ENCODE results near the gene NUP153. TPM values are rescaled to one million over a fixed set of nuclear protein-coding genes. Genes with fewer than 3 reads are reported as not detected.
A peak's percentile ranks its signal among the peaks of the same experiment; 100 is the strongest.
"Not testable (repeated sequence)": the region's sequence is repeated elsewhere in the genome, so short reads cannot be mapped to it uniquely, and the experiment has no call there.

NUP153 gene
- 10 to 100 TPM; 30.0 to 33.5 (median 33.0) TPM for total RNA-seq

GRCh38 chr6:17706580-17707370, at the start of gene NUP153:
Gene NUP153 (minus strand): TSS chr6:17706925. CDS start chr6:17706387, 538 bp downstream.
- 0 to 1% methylated on average over 33 to 44 of the region's 69 CpGs for WGBS, 2 donors

DNA sequence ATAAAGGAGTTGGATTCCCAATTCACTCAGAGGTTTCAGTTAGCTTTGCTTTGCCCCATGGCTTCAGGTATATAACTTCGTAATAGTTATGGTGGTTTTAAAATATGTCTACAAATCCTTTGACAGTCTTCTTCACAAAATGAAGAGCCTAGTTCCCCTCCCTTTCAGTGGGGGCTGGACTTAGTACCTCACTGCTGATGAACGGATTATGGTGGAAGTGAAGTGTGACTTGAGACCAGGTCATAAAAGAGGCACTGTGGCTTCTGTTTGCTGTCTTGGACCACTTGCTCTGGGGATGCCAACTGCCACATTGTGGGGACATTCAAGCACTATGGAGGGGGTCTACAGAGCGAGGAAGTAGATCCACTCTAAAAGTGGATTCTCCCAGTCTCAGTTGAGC, 47.5 kb upstream of the NUP153 start:
- peaks cover 0 to 6% (median 0%) of the 10 kb centered on the region in 3 donors for H3K36me3 ChIP-seq
- DNase-seq (ENCODE audit: low spot score in 2 of 2), result no peak
- 76 to 83% methylated on average over 3 of the region's 3 CpGs for WGBS, 2 donors
- H3K4me3 ChIP-seq, result no peak overlapping the region
- no peak overlapping the region for H3K27ac ChIP-seq
- TF ChIP-seq EP300 (IDR thresholded peaks at IDR 0.05), result no peak
- no peak for TF ChIP-seq POLR2A (IDR thresholded peaks at IDR 0.05)
- TF ChIP-seq, protein P1, sequence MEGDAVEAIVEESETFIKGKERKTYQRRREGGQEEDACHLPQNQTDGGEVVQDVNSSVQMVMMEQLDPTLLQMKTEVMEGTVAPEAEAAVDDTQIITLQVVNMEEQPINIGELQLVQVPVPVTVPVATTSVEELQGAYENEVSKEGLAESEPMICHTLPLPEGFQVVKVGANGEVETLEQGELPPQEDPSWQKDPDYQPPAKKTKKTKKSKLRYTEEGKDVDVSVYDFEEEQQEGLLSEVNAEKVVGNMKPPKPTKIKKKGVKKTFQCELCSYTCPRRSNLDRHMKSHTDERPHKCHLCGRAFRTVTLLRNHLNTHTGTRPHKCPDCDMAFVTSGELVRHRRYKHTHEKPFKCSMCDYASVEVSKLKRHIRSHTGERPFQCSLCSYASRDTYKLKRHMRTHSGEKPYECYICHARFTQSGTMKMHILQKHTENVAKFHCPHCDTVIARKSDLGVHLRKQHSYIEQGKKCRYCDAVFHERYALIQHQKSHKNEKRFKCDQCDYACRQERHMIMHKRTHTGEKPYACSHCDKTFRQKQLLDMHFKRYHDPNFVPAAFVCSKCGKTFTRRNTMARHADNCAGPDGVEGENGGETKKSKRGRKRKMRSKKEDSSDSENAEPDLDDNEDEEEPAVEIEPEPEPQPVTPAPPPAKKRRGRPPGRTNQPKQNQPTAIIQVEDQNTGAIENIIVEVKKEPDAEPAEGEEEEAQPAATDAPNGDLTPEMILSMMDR (IDR thresholded peaks at IDR 0.05), result no peak
- H3K9me3 ChIP-seq, result no peaks in the 10 kb centered on the region
- no peaks in the 10 kb centered on the region for H3K4me1 ChIP-seq
- no peaks in the 10 kb centered on the region for H3K27me3 ChIP-seq

More at GRCh38 chr6:17706580-17707370, at the start of gene NUP153:
- Histone ChIP-seq H3K4me1 (peaks cover 0 to 37% (median 25%) of the 10 kb centered on the region in 4 donors), H3K36me3 (no peaks in the 10 kb centered on the region), H3K27ac (peak within 1 kb of the TSS; percentile 88 to 100 (median 100)), H3K27me3 (no peaks in the 10 kb centered on the region), H3K9me3 (no peaks in the 10 kb centered on the region), H3K4me3 (peak within 1 kb of the TSS; percentile 61 to 99 (median 96))
- DNase-seq (ENCODE audit: low spot score in 2 of 2), result peak; percentile 98 to 100
- TF ChIP-seq POLR2A (IDR thresholded peaks at IDR 0.05), result peak; percentile 83 to 96
- peak; percentile 95 to 99 for TF ChIP-seq EP300 (IDR thresholded peaks at IDR 0.05)
- TF ChIP-seq, protein P1 (IDR thresholded peaks at IDR 0.05), result peak in 1 of 5 experiments; percentile 43

DNA sequence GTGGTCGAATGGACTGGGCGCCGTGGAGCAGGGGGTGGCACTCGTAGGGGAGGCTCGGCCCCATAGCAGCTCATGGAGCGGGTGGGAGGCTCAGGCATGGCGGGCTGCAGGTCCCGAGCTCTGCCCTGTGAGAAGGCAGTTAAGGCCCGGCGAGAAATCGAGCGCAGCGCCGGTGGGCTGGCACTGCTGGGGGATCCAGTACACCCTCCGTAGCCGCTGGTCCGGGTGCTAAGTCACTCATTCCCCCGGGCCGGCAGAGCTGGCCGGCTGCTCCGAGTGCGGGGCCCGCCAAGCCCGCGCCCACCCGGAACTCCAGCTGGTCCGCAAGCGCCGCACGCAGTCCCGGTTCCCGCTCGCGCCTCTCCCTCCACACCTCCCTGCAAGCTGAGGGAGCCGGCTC, 38.6 kb upstream of the NUP153 start:
- H3K4me1 ChIP-seq; H3K27me3 ChIP-seq; H3K4me3 ChIP-seq; DNase-seq (ENCODE audit: low spot score in 2 of 2); H3K9me3 ChIP-seq; H3K27ac ChIP-seq; H3K36me3 ChIP-seq: not testable (repeated sequence)
- WGBS, 2 donors, result 96 to 97% methylated on average over 34 to 35 of the region's 35 CpGs

DNA sequence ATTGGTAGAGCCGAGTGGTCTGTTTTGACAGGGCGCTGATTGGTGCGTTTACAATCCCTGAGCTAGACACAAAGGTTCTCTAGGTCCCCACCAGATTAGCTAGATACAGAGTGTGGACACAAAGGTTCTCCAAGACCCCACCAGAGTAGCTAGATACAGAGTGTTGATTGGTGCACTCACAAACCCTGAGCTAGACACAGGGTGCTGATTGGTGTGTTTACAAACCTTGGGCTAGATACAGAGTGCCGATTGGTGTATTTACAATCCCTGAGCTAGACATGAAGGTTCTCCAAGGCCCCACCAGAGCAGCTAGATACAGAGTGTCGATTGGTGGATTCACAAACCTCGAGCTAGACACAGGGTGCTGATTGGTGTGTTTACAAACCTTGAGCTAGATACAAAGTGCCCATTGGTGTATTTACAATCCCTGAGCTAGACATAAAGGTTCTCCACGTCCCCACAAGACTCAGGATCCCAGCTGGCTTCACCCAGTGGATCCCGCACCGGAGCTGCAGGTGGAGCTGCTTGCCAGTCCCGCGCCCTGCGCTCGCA, 38.1 kb upstream of the NUP153 start:
- not testable (repeated sequence) for H3K4me3 ChIP-seq

DNA sequence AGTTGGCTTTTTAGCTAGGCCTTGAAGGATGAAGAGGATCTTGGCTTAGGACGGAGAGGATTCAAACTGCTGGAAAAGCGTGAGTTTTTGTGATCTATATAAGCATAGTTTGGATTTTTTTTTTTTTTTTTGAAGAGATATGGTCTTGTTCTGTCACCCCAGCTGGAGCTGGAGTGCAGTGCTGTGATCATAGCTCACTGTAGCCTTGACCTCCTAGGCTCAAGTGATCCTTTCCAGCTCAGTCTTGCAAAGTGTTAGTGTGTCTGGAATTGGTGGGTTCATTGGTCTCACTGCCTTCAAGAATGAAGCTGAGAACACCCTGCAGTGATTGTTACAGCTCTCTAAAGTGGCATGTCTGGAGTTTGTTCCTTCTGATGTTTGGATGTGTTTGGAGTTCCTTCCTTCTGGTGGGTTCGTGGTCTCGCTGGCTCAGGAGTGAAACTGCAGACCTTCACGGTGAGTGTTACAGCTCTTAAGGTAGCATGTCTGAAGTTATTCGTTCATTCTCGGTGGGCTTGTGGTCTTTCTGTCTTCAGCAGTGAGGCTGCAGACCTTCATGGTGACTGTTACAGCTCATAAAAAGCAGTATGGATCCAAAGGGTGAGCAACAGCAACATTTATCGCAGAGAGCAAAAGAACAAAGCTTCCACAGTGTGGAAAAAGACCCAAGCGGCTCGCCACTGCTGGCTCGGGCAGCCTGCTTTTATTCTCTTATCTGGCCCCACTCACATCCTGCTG, 37.5 kb upstream of the NUP153 start:
- H3K27ac ChIP-seq, result no peak overlapping the region

More for the DNA sequence above, 38.1 kb upstream of the NUP153 start:
- not testable (repeated sequence) for H3K27ac ChIP-seq; DNase-seq (ENCODE audit: low spot score in 2 of 2); H3K4me1 ChIP-seq; H3K27me3 ChIP-seq; H3K9me3 ChIP-seq; H3K36me3 ChIP-seq
- WGBS, 2 donors, result 88 to 95% methylated on average over 13 of the region's 13 CpGs

GRCh38 chr6:17741507-17741906, 34.8 kb upstream of the NUP153 start:
- no peaks in the 10 kb centered on the region for H3K36me3 ChIP-seq
- H3K27ac ChIP-seq, result no peak overlapping the region
- DNase-seq (ENCODE audit: low spot score in 2 of 2), result no peak
- H3K27me3 ChIP-seq, result no peaks in the 10 kb centered on the region
- H3K9me3 ChIP-seq, result peaks cover 0 to 31% (median 5%) of the 10 kb centered on the region in 4 donors
- 62% methylated on average over 8 of the region's 8 CpGs for WGBS, 2 donors
- TF ChIP-seq POLR2A (IDR thresholded peaks at IDR 0.05) (no peak), EP300 (IDR thresholded peaks at IDR 0.05) (no peak)
- TF ChIP-seq, protein P1 (IDR thresholded peaks at IDR 0.05), result no peak
- H3K4me3 ChIP-seq, result no peak overlapping the region
- H3K4me1 ChIP-seq, result no peaks in the 10 kb centered on the region

More for the DNA sequence above, 37.5 kb upstream of the NUP153 start:
- TF ChIP-seq POLR2A (IDR thresholded peaks at IDR 0.05) (no peak), EP300 (IDR thresholded peaks at IDR 0.05) (no peak)
- Histone ChIP-seq H3K36me3 (no peaks in the 10 kb centered on the region), H3K9me3 (peaks cover 0 to 6% (median 0%) of the 10 kb centered on the region in 4 donors), H3K4me3 (no peak overlapping the region), H3K4me1 (no peaks in the 10 kb centered on the region), H3K27me3 (no peaks in the 10 kb centered on the region)
- no peak for DNase-seq (ENCODE audit: low spot score in 2 of 2)
- WGBS, 2 donors, result 53 to 64% methylated on average over 11 of the region's 11 CpGs

Data from tibial nerve (tissue), 4 donors.